Measurements from ENCODE around the gene TMEM131. TPM values are rescaled to one million over a fixed set of nuclear protein-coding genes. Genes with fewer than 3 reads are reported as not detected.
A peak's percentile ranks its signal among the peaks of the same experiment; 100 is the strongest.

The TMEM131 gene
- total RNA-seq, 1 donor from 2014 or later, result 20.0 TPM

- H3K4me3 ChIP-seq, result no peak overlapping the region
- no peak overlapping the region for H3K27ac ChIP-seq
- no peaks in the 10 kb centered on the region for H3K27me3 ChIP-seq
- no peaks in the 10 kb centered on the region for H3K9me3 ChIP-seq
- no peaks in the 10 kb centered on the region for H3K36me3 ChIP-seq
- TF ChIP-seq CTCF (IDR thresholded peaks at IDR 0.05), result no peak
- H3K4me1 ChIP-seq, result no peaks in the 10 kb centered on the region
- DNase-seq (ENCODE audit: low spot score in 2 of 2), result no peak
- intact Hi-C loops (cut with DNase I), result no loop called here
These were observed 278.8 kb downstream of the TMEM131 start for GRCh38 chr2:97716695-97717612.

- Histone ChIP-seq H3K4me1 (no peaks in the 10 kb centered on the region), H3K27ac (no peak overlapping the region), H3K27me3 (no peaks in the 10 kb centered on the region), H3K9me3 (no peaks in the 10 kb centered on the region), H3K4me3 (no peak overlapping the region), H3K36me3 (no peaks in the 10 kb centered on the region)
- intact Hi-C loops (cut with DNase I), result no loop called here
- no peak for DNase-seq (ENCODE audit: low spot score in 2 of 2)
- TF ChIP-seq CTCF (IDR thresholded peaks at IDR 0.05), result no peak
These were observed 279.6 kb downstream of the TMEM131 start for GRCh38 chr2:97715951-97716694.

GRCh38 chr2:97714950-97715652, 280.6 kb downstream of the TMEM131 start:
- no peak overlapping the region for H3K27ac ChIP-seq
- intact Hi-C loops (cut with DNase I), result no loop called here
- H3K9me3 ChIP-seq, result no peaks in the 10 kb centered on the region
- TF ChIP-seq CTCF (IDR thresholded peaks at IDR 0.05), result no peak
- no peaks in the 10 kb centered on the region for H3K4me1 ChIP-seq
- no peaks in the 10 kb centered on the region for H3K36me3 ChIP-seq
- no peak overlapping the region for H3K4me3 ChIP-seq
- DNase-seq (ENCODE audit: low spot score in 2 of 2), result no peak
- H3K27me3 ChIP-seq, result no peaks in the 10 kb centered on the region

GRCh38 chr2:97714084-97714949, 281.4 kb downstream of the TMEM131 start:
- H3K4me3 ChIP-seq, result peak overlapping the region in 1 of 2 donors; percentile 24
- intact Hi-C loops (cut with DNase I), result no loop called here
- TF ChIP-seq CTCF (IDR thresholded peaks at IDR 0.05), result no peak

More at GRCh38 chr2:97714084-97714949, 281.4 kb downstream of the TMEM131 start:
- no peak for DNase-seq (ENCODE audit: low spot score in 2 of 2)
- no peak overlapping the region for H3K27ac ChIP-seq
- H3K27me3 ChIP-seq, result no peaks in the 10 kb centered on the region
- no peaks in the 10 kb centered on the region for H3K4me1 ChIP-seq
- H3K9me3 ChIP-seq, result no peaks in the 10 kb centered on the region
- no peaks in the 10 kb centered on the region for H3K36me3 ChIP-seq

Data from ascending aorta (tissue), 2 donors.